OCI-LY1 (cell line): ENCODE data around the gene HOOK2.
A peak's percentile ranks its signal among the peaks of the same experiment; 100 is the strongest.

ENCODE experiments used
- EZH2 ChIP-seq: fragments of 200-600 bp; sonication (generic), shearing (Covaris generic); IDR thresholded peaks from 2 replicates; pipeline ENCODE4 v1.8.0; 2017; ENCODE audit warnings: borderline replicate concordance, mixed run types, mild to moderate bottlenecking, antibody characterized with exemption, low read length, moderate library complexity, mixed read lengths
- TF ChIP-seq, protein P1 (sequence below): fragments of 200-600 bp; sonication (generic), shearing (Covaris generic); IDR thresholded peaks from 2 replicates; pipeline ENCODE4 v1.5.1; 2017; ENCODE audit warnings: mild to moderate bottlenecking, antibody characterized with exemption, low read length, moderate library complexity, mixed read lengths

- TF ChIP-seq EZH2 = no peak
- TF ChIP-seq, protein P1, sequence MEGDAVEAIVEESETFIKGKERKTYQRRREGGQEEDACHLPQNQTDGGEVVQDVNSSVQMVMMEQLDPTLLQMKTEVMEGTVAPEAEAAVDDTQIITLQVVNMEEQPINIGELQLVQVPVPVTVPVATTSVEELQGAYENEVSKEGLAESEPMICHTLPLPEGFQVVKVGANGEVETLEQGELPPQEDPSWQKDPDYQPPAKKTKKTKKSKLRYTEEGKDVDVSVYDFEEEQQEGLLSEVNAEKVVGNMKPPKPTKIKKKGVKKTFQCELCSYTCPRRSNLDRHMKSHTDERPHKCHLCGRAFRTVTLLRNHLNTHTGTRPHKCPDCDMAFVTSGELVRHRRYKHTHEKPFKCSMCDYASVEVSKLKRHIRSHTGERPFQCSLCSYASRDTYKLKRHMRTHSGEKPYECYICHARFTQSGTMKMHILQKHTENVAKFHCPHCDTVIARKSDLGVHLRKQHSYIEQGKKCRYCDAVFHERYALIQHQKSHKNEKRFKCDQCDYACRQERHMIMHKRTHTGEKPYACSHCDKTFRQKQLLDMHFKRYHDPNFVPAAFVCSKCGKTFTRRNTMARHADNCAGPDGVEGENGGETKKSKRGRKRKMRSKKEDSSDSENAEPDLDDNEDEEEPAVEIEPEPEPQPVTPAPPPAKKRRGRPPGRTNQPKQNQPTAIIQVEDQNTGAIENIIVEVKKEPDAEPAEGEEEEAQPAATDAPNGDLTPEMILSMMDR = peak; percentile 91
Observed at GRCh38 chr19:12766051-12766521, 9.3 kb downstream of the HOOK2 start.
